ENCODE data around the gene BID.

Gene BID

GRCh38 chr22:17783312-17783711, 9.0 kb upstream of the BID start:
- no peak overlapping the region for H3K4me3 ChIP-seq (ENCODE audit: low read depth, low read length)
- POLR2A ChIA-PET: no interaction called here
- no peak for TF ChIP-seq CTCF (IDR thresholded peaks at IDR 0.05; ENCODE audit: insufficient read depth, low read length, missing control alignments)
- no peak for DNase-seq (ENCODE audit: low read depth, low spot score)
- CTCF ChIA-PET: interaction anchor here (7.4 to 9.4 kb wide), 2 partner anchors 41 to 227 kb away, joined by 90 to 99 read pairs; no protein-coding TSS in a partner anchor

GRCh38 chr22:17782621-17783020, 8.4 kb upstream of the BID start:
- ChIA-PET POLR2A (no interaction called here), CTCF (interaction anchor here (1.3 to 4.6 kb wide), 2 partner anchors 41 to 224 kb away, joined by 7 to 37 read pairs; no protein-coding TSS in a partner anchor)
- TF ChIP-seq CTCF (IDR thresholded peaks at IDR 0.05; ENCODE audit: insufficient read depth, low read length, missing control alignments): no peak
- DNase-seq (ENCODE audit: low read depth, low spot score): no peak
- H3K4me3 ChIP-seq (ENCODE audit: low read depth, low read length): no peak overlapping the region

GRCh38 chr22:17782158-17782557, 7.9 kb upstream of the BID start:
- TF ChIP-seq CTCF (IDR thresholded peaks at IDR 0.05; ENCODE audit: insufficient read depth, low read length, missing control alignments): no peak
- ChIA-PET CTCF (interaction anchor here (1.3 to 4.6 kb wide), 3 partner anchors 40 to 224 kb away, joined by 3 to 37 read pairs (median 7); no protein-coding TSS in a partner anchor), POLR2A (no interaction called here)
- DNase-seq (ENCODE audit: low read depth, low spot score): no peak
- H3K4me3 ChIP-seq (ENCODE audit: low read depth, low read length): no peak overlapping the region

GRCh38 chr22:17781319-17782031, 7.2 kb upstream of the BID start:
- H3K4me3 ChIP-seq (ENCODE audit: low read depth, low read length): no peak overlapping the region
- no peak for TF ChIP-seq CTCF (IDR thresholded peaks at IDR 0.05; ENCODE audit: insufficient read depth, low read length, missing control alignments)
- DNase-seq (ENCODE audit: low read depth, low spot score): peak; percentile 75
- CTCF ChIA-PET: interaction anchor here (1.3 to 4.6 kb wide), 3 partner anchors 40 to 223 kb away, joined by 3 to 37 read pairs (median 7); no protein-coding TSS in a partner anchor
- POLR2A ChIA-PET: no interaction called here

GRCh38 chr22:17780741-17781318, 6.6 kb upstream of the BID start:
- ChIA-PET POLR2A (no interaction called here), CTCF (interaction anchor here (1.2 to 4.6 kb wide), 4 partner anchors 39 to 295 kb away, joined by 3 to 37 read pairs (median 5); no protein-coding TSS in a partner anchor)
- no peak overlapping the region for H3K4me3 ChIP-seq (ENCODE audit: low read depth, low read length)
- TF ChIP-seq CTCF (IDR thresholded peaks at IDR 0.05; ENCODE audit: insufficient read depth, low read length, missing control alignments): no peak
- DNase-seq (ENCODE audit: low read depth, low spot score): no peak

- DNase-seq (ENCODE audit: low read depth, low spot score): no peak
- POLR2A ChIA-PET: no interaction called here
- CTCF ChIA-PET: interaction anchor here (1.2 to 4.6 kb wide), 3 partner anchors 38 to 296 kb away, joined by 4 to 37 read pairs (median 6); no protein-coding TSS in a partner anchor
- TF ChIP-seq CTCF (IDR thresholded peaks at IDR 0.05; ENCODE audit: insufficient read depth, low read length, missing control alignments): no peak
- H3K4me3 ChIP-seq (ENCODE audit: low read depth, low read length): no peak overlapping the region
These were observed 6.0 kb upstream of the BID start for GRCh38 chr22:17780116-17780740.
